HG02970 (cell line): ENCODE results near the gene AIFM3.
"Not testable (repeated sequence)": the region's sequence is repeated elsewhere in the genome, so short reads cannot be mapped to it uniquely, and the experiment has no call there.

Experiments used
- ATAC-seq: cut with Tn5 transposase; IDR thresholded peaks from one replicate; pipeline ENCODE4 v1.9.1; 2021; ENCODE audit warnings: mild to moderate bottlenecking, moderate library complexity, moderate number of reproducible peaks; ENCODE audit not compliant: unreplicated experiment, low FRiP score

Gene AIFM3

DNA sequence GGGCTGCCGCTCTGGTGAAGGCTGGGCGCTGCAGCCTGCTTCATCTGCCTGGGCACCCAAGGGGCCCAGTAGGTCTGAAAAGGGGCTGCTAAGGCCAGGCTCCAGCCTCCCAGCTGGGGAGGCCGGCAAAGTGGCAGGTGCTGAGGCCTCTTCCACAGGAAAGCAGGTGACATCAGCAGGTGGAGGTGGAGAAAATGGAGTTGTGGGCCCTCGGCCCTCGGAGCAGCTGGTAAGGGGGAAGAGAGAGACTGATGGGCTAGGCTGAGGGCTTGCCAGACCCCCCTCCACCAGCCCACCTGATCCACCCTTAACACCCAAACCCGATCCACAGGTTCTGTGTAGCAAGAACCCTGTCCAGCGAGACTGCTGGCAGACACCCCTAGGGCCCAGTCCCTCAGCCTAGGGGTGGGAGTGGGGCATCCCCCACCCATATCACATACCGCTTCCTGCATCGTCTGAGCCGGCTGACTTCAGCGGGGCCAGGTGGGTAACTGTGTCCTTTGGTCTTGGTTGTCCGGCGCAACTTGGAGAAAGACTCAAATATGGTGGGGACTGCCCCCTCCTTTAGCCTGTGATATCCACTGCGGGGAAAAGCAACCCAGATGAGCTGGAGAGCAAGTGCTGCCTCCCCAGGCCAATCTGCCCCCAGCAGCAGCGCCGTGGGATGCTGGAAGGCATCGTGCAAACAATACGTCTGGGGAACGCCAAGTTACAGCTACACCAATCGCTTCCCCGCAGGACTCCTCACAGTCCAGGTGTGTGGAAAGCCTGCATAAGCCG is 33.3 kb downstream of the AIFM3 start:
- no peak for ATAC-seq

- peak; percentile 5 for ATAC-seq
Measured at GRCh38 chr22:21000987-21001600, 34.0 kb downstream of the AIFM3 start.

- ATAC-seq = peak; percentile 89
Measured at GRCh38 chr22:21001601-21002325, 34.7 kb downstream of the AIFM3 start, which contains the start of gene THAP7. Gene THAP7, minus strand, starts transcription at chr22:21002118. Its CDS starts 207 bp downstream, at chr22:21001911.

DNA sequence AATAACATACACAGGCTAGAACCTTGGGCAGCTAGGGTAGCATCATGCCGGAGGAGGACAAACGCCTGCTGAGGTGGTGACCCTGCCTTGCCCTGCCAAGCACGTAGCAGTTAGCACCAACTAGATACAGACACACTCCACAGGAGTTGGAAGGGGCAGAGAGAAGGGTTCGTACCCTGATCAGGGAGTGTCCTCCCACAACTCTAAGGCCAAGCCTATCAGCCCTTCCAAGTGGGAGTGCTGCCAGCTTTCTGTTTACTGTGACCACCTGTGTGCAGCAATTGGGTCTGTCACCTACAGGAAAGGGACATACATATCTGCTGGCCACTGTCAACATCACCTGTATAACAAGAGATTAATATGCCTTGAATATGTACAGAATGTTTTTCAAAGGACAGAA is 36.7 kb downstream of the AIFM3 start:
- ATAC-seq = no peak

- ATAC-seq = not testable (repeated sequence)
Measured at GRCh38 chr22:21009208-21009607, 42.2 kb downstream of the AIFM3 start.

DNA sequence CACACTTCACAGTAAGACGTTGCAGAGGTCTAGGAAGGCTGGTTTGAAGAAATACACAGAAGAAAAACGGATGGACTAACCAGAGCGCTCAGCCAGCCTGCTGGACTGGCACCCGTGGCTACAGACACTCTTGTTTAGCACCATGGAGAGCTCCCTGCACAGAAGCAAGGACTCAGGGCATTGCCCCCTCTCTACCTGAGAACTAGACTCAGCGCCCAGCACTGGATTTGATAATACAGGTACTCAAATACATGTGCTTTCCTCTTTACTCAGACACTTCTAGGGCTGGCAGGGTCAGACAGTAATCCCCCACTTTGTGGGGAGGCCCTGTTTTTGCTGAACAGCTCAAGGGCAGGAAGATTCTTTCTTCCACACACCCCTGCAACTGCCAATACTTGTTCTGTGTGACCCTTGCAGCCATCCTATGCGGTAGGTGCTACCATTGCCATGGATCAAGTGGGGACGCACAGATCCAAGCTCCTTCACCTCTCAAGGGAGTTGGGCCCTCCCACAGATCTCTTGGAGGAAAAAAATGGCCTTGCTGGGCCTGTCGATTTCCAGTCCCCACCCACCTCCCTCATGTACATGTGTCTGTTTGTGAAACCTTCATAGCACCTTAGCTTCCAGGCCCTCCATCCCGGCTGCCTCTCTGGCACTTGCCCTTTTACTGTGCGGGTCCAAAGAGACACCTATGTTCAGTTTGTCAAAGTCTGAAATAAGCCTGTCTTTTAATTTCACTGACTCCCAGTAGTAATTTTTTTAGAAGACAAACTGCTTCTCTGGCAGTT is 42.8 kb downstream of the AIFM3 start:
- no peak for ATAC-seq

DNA sequence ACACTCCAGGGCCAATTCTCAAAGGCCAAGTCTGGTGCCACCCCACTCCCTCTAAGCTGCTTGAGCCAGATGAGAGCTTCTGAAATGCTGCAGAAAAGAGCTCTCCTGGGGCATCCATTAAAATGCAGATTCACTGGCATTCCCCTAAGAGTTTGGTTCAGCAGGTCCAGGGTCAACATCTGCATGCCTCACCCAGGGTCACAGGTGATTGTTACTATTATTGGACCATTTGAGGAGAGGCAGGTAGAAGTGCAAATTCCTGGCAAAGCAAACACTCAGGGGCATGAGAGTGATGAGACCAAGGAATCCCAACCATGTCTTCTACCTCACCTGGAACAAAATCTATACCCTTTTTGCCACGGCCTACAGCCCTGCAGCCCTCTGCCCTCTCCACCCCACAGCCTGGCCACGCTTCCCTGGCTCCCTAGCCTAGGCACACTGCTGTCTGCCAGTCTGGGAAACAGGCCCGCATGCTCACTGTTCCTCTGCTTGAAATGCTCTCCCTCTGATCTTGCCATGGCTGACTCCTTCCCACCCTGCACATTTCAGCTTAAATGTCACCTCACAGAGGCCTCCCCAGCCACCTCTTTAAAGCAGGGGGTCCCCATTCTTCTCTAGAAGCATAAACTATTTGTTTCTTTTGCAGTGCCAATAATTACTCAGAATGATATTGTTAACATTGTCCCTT is 43.5 kb downstream of the AIFM3 start:
- no peak for ATAC-seq

DNA sequence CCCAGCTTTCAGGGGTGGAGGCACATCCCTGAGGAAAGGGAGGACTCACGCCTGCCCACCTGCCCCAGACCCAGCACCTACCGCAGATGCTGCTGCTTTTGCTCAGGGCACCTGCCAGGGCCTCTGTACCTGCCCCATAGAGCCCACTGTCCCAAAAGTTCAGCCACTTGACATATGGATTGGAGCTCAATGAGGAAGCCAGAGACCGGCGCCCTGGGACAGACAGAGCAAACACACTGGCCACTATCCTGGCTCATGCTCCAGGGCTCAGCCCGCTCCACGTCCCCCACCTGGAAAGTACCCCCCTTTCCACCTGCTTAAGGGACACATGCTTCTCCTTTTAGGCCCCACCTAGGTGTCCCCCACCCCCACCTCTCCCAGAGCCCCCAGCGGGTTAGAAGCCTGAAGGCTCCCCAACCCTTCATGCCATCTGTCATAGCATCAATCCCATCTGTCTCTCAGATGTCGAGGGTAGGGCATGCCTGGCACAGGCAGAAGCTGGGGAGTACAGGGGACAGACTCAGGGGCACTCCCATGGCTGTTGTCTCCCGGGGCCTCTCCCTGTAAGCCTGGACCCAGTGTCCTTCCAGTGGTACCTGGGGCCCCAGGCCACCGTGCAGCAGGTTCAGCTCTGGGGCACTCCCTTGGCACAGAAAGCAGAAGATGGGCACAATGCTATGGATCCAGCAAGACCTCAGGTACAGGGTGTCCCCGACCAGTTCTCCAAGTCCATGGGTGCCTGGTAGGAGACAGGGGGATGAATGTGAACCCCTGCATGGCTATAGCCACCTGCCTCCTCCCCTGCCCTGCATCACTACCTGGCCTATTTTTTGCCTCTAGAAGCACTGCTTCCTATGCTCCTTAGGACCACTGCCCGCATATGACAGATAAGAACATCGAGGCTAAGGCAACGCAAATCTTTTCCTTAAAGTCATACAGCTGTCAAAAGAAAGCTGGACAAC is 45.7 kb downstream of the AIFM3 start:
- no peak for ATAC-seq

- no peak for ATAC-seq
Measured at GRCh38 chr22:21013657-21014201, 46.7 kb downstream of the AIFM3 start.

DNA sequence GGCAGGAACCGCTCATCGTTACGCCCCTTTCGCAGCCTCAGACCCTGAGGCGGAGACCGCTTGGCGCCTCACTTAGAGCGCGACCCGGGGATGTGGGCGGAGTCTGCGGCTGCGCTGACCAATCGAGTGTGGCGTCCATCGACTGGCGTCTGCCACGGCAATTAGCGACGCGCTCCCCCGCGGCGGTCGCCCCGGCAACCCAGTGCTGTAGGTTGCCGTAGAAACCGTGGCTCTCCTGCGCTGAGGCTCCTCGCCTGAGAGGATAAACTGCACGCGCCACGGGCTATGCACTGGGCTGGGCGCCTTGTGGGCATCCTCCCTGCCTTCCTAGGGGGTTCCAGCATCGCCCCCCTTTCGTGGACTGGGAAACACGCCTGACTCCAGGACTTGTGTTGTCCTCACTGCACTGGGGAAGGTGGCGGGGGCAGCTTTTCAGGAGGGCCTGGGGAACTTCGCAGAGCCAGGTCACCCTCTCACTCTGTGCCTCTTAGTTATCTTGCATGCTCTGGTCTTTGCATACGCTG is 47.2 kb downstream of the AIFM3 start:
- peak; percentile 72 for ATAC-seq

- ATAC-seq = no peak
Measured at GRCh38 chr22:21014726-21015465, 47.8 kb downstream of the AIFM3 start, which contains the start of gene P2RX6. Gene P2RX6, plus strand, starts transcription at chr22:21015165. Its CDS starts 10 bp downstream, at chr22:21015175.

- ATAC-seq = no peak
Measured at GRCh38 chr22:21015466-21016006, 48.5 kb downstream of the AIFM3 start.

- no peak for ATAC-seq
Measured at GRCh38 chr22:21016644-21017420, 49.8 kb downstream of the AIFM3 start.

- ATAC-seq = no peak
Measured at GRCh38 chr22:21018314-21018713, 51.3 kb downstream of the AIFM3 start.

- no peak for ATAC-seq
Measured at GRCh38 chr22:21020802-21021429, 53.9 kb downstream of the AIFM3 start.

GRCh38 chr22:21022507-21022906 is 55.5 kb downstream of the AIFM3 start:
- ATAC-seq = no peak
